ENCODE results near the gene SERPINA4.

GRCh38 chr14:94555991-94556390 lies 5.3 kb upstream of the SERPINA4 start:
- no peak for TF ChIP-seq EP300 (IDR thresholded peaks at IDR 0.05; ENCODE audit: borderline replicate concordance in 1 of 2, low read depth in 1 of 2, low read length in 1 of 2)
- TF ChIP-seq SMC3 (IDR thresholded peaks at IDR 0.05; ENCODE audit: low read depth, low read length) = no peak
- TF ChIP-seq REST (IDR thresholded peaks at IDR 0.05; ENCODE audit: low read depth, low read length) = no peak
- no peak for TF ChIP-seq SIN3A (IDR thresholded peaks at IDR 0.05; ENCODE audit: borderline replicate concordance, low read depth, low read length)
- no peak for TF ChIP-seq CTCF (IDR thresholded peaks at IDR 0.05)
- TF ChIP-seq RCOR1 (IDR thresholded peaks at IDR 0.05; ENCODE audit: low read length) = no peak
- TF ChIP-seq MAX (IDR thresholded peaks at IDR 0.05; ENCODE audit: low read depth) = no peak
- TF ChIP-seq MXI1 (IDR thresholded peaks at IDR 0.05; ENCODE audit: low read depth, low read length) = no peak
- TF ChIP-seq POLR2AphosphoS5 (IDR thresholded peaks at IDR 0.05; ENCODE audit: low read depth, low read length) = no peak
- TF ChIP-seq YY1 (IDR thresholded peaks at IDR 0.05; ENCODE audit: low read depth) = no peak
- TF ChIP-seq EZH2phosphoT487 (IDR thresholded peaks at IDR 0.05; ENCODE audit: borderline replicate concordance, low read depth) = no peak
- no peak for TF ChIP-seq ZBTB33 (IDR thresholded peaks at IDR 0.05; ENCODE audit: borderline replicate concordance, low read depth)
- no peak for TF ChIP-seq CHD2 (IDR thresholded peaks at IDR 0.05; ENCODE audit: low read length, partially characterized antibody)
- no peak for TF ChIP-seq GABPA (IDR thresholded peaks at IDR 0.05; ENCODE audit: low read depth)

All from SK-N-SH (cell line).